GM18502 (cell line): ENCODE measurements around the gene CDC45.

Source experiments
- ATAC-seq: cut with Tn5 transposase; IDR thresholded peaks from one replicate; pipeline ENCODE4 v1.9.1; 2021; ENCODE audit warnings: mild to moderate bottlenecking; ENCODE audit not compliant: unreplicated experiment, poor library complexity

The CDC45 gene

DNA sequence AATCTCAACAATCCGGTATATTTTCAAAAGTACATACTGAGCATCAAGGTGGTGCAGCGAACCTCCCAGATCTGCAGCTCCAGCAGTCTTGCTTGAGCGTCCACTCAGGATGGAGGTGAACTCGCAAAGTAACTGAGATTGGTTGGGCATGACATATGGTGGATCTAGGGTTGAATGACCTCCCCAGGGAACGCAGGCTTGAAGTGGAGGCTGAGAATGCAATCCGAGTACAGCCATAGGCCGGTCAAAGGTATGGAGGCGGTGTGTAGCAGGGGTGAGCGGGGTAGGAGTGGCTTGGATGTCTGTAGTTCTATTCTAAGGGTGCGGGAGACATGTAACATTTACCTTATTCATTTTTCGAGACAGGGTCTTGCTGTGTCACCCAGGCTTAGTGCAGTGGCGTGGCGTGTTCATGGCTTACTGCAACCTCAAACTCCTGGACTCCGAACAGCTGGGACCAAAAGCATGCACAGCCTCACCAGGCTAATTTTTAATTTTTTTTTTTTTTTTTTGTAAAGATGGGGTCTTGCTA is 31.6 kb upstream of the CDC45 start:
- peak; percentile 37 for ATAC-seq

DNA sequence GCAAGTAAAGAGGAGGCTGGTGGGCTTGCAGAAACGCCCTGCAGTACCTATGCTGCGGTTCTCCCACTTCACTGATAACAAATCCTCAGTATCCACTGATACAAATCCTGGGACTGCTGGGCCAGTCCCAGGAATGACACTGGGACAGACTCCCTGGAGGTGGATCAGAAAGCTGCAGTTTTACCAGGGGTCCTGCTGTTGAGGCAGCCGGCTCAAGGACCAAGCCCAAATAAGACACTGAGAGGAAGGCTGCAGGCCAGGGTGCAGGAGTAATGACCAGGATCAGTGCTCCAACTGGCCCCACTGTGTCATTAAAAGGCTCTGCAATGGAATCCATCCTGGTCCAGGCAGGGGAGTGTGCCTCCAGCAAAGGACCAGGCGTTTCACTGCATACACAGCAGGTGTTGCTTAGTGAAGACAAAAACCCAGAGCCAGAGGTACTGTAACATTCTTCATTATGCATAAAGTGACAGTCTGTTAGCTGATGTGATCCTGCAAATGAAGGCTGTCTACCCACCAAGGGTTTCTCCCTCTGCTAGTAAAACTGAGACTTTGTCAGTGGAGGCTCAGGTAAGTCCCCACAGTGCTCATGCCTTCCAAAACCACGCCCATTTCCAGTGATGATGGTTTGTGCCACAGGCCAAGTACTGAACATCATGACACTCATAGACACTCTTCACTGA is 30.8 kb upstream of the CDC45 start:
- peak; percentile 34 for ATAC-seq

DNA sequence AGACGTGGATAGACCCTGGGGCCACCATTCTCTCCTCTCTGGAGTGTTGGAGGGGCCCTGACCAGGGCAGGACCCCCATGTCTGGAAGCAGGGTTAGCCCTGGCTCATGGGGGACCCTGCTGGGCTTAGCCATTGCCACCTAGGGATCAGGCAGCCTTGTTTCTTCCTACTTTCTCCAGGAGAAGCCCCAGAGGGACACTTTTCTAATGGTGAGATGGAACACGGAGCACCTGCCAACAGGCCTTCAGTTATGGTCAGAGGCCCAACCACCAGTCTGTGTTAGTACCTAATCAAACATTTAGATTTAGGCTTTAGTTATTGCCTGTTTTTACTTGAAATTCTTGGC is 30.3 kb upstream of the CDC45 start:
- no peak for ATAC-seq

DNA sequence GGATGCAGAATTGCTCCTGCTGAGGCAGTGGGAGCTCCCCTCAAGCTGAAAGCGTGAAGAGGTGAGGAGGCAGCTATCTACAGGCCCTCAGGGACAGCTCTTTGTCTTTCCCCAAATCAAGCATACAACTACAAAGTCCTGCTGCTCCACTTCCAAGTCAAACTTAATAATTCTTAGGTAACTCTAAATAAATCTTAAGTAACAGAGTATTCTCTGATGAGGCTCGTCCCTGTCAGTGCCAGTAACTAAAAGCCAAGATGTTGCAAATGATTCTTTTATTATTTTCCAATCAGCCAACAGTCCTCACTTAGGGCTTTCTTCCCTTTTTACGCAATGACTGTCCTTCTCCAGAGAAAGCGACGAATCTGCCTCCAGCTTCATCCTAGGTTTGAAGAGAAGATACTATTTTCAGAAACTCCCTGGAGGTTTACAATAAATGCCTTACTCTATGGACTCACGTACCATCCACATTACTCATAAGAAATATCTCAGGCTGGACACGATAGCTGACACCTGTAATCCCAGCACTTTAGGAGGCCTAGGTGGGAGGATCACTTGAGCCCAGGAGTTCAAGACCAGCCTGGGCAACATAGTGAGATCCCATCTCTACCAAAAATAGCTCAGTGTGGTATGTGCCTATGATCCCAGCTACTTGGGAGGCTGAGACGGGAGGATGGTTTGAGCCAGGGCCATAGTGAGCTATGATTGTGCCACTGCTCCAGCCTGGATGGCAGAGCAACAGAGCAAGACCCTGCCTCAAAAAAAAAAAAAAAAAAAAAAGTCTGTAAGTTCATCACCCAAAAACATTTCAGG is 29.2 kb upstream of the CDC45 start:
- no peak for ATAC-seq

DNA sequence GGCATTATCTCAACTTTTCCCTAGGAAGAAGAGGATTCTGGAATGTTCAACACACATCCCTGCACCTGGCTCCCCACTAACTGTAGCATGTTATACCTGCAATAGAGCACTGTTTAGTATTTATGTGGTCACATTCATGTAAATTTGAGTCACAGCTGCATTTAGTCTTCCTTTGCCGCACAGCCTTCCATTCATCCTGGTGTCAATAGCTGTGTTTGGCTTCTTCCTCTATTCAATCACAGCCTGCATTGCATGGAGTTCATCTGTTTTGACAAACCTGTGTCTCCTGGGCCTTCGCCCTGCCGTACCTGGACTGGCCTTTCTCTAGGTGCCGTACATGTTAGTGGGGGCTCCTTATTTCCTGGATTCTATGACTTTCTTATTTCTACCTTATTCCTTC is 28.1 kb upstream of the CDC45 start:
- ATAC-seq: no peak

DNA sequence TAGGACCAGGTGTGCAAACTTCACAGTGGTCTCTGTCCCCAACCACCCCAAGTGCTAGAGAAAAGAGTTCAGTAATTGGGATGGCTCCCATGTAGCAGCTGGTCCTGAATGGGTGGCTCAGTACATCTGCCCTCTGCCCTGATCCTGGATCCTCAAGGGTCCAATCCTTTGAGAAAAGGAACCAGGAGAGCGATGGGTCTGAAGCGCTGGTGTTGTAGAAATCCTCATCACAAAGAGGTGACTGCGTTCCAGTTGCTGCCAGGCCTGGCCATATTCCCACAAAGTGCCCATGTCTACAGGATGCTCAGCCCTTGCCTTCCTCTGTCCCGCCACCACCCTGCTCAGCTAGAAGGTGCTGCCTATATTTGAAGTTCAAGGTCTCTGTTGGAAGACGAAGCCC is 26.0 kb upstream of the CDC45 start:
- no peak for ATAC-seq

DNA sequence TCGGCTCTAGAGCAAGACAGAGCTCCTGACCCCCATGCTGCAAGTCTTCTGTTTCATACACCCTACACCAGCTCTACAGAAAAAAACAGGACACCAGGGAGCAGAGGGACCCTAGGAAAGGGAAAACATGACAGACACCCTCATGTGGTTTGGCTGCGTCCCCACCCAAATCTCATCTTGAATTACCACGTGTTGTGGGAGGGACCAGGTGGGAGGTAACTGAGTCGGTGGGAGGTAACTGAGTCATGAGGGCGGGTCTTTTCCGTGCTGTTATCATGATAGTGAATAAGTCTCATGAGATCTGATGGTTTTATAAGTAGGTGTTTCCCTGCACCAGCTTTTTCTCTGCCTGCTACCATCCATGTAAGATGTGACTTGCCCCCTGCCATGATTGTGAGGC is 25.6 kb upstream of the CDC45 start:
- ATAC-seq: no peak

DNA sequence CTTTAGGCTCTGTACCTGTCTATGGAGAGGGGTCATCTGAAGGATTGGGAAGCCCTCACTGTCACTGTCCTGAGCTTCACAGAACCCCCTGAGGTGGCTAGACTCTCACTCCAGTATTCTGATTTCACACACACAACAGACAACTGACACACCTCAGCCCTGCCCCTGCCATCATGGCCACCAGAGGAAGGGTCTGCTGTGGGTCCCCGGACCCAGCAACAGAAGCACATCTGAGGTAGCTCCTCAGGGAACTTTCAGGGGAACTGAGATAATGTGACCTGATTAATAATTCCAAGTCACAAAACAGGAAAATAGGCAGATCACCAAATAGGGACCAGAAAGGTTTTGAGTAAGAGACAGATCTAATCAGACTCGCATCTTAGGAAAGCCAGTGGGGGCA is 24.7 kb upstream of the CDC45 start:
- ATAC-seq: no peak

DNA sequence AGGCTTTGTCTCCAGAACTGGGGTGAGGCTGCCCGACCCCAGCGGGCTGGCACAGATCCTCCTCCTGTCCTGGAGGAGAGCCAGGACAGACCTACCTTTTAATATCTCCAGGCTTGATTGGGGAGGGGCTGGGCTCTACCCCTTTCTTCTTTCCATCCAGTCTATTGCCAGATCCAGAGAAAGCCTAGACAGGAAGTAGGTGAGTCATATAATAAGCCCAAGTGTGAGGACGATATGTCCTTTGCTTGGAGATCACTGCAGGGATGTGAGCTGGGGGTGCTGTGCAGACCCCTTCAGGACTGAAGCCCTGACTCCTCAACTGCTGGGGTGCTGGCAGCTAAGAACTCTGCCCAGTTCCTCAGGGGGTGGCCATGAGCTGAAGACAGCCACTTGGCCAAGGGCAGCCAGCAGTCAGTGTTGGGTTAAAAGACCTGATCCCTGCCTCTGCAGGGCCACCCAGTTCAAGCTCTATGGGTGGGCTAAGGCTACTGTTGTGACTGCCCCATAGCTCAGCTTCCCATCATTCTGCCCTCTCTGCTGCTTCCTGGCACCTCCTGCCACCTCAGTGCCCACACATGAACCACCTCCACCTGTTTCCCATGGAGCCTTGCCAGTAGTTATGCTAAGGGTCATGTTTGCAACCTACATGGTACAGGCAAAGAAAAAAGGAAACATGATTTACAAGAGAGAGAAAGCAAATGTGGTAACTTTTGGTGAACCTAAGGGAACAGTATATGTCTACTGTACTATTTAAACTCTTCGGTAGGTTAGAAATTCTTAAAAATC is 23.9 kb upstream of the CDC45 start:
- ATAC-seq: no peak

DNA sequence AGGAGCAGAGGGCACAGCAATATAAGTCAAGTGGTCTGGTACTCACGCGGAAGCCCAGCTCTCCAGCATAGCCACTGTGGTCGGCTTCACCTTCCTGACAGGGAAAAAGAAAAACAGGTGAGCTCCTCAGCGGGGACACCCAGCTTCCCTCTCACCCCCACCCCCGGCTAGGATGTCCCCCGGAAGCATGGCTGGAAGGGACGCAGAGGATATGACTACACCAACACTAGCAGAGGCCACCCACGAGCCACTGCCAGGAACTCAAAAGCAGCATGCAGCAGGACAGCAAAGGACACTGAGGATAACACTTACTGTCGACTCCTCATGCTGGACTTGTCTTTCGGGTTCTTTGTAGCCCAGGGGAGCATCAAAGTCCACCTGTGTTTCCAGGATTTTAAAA is 23.2 kb upstream of the CDC45 start:
- ATAC-seq: no peak

DNA sequence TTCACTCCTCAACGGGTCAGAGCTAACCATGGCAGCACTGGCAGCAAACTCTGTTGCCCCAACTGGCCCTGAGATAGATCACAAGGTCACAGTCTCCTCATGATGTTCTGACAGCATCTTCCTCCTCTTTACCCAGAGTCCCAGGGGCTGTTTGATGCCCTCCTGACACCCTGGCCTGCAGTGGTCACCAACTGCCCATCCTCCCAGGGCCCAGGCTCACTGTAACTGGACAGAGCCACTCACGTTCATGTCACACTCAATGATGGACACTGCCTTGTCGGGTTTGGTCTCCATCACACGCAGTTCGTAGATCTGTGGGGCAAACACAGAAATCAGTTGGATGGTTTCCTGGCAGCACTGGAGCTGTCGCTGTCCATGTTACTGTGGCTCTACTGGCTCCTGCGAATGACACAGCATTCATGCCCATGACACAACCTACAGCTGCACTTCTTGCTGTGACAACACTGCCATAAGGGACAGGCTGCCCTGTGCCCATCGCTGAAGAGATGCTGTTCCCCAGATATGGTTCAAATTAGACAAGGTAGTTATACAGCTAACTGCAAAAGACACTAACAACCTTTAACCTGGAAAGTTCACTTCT is 21.8 kb upstream of the CDC45 start:
- no peak for ATAC-seq

DNA sequence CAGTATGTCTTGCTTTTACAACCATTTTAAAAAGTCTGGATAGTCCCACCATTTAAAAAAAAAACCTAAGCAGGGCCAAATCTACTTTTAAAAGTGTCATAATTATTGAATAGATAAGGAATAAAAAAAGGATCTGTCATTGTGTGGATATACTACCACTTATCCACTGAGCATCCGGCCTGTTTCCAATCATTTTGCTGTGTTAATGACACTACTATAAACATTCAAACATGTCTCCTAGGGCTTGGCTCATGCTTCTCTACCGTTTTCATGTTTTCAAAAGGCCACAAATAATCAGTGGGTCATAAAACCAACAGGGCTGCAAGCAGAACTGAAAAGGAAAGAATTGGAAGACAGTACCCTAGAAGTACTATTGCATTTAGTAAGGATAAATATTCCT is 19.7 kb upstream of the CDC45 start:
- no peak for ATAC-seq

DNA sequence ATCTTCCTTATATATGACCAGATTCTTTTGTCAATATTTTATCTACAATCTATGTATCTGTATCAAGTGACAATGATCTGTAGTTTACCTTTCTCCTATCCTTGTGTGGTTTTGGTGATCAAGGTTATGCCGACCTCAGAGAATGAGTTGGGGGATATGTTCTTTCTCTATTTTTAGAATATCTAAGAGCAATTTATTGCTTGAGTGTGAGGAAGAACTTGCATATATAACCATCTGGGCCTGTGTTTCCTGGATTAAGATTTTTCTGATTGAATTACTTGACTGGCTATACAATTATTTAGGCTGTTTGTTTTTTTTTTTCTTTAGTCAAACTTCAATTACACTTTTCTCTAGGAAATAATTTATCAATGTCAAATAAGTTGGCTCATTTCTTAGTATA is 18.2 kb upstream of the CDC45 start:
- no peak for ATAC-seq

DNA sequence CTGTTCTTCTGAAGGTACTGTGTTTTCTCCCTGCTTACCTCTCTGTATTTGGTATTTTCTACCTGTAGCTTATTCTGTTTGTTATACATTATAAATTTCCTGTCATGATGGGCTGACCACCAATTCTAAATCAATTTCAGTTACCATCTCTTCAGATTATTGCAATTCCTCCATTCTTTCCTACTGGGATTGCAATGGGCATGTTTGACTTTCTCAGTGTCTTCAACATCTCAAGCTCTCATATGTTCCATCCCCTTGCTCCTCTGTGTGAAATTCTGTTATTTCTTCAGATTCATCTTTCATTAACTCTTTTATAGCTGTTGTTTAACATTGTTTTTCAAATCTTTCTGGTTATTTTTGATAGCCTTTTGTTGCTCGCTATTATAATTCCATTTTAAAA is 16.7 kb upstream of the CDC45 start:
- ATAC-seq: no peak

DNA sequence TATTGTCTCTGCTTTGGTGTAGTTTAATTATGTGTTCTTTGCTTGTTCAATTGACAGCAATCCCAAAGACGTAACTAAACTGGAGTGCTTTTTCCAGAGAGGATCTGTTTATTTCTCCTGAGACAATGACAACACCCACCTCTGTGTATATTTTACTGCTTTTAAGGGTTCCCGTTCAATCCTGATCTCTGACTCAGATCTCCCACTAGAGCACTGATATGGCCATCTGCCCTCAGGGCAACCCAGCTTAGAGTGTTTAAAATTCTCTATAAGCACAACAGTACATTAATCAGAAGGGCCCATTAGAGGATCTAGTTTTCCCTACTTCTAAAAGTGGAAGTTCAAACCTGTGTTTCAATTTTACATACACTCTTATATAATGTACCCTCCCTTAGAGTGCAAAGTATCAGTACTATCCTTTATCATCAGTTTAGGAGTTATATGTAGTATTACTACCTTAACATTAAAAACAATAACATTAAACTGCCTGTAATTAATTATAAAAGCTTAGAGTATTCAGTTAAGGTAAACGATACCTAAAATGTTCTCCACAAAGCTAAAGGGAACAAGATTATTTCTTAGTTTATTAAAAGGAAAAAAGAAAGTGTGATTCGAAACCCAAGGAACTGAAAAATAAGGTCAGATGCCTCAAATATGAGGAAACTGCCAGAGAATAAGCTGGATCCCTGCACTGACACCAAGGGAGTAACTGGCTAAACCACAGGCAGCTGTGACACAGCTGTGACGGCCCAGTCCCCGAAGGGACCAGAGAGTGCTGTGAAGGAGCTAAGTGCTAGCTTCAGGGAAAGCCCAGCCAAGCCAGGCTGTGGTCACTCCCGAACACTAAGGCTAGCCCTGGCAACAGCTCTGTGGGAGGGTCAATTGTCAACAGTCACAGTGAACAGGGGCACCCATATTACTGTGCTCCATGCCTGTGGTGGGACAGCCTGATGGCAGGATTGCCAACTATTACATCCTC is 15.9 kb upstream of the CDC45 start:
- no peak for ATAC-seq

DNA sequence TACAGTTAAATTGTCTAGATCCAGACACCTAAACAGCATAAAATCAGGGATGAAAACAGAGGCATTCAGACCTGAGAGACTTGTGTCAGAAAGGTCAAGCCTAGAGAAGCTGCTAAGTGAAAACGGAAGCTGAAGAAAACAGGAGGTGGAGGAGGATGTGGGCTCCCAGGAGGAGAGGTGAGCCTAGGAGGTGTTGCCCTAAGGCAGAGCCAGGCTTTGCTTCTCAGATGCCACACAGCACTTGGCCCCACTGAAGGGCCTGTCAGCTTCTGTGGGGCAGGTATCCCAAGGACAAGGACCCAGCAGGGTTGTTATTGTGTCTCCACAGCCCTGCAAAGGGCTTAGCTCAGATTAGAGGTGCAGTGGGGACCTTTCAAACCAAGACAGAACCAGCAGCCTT is 15.2 kb upstream of the CDC45 start:
- ATAC-seq: no peak

DNA sequence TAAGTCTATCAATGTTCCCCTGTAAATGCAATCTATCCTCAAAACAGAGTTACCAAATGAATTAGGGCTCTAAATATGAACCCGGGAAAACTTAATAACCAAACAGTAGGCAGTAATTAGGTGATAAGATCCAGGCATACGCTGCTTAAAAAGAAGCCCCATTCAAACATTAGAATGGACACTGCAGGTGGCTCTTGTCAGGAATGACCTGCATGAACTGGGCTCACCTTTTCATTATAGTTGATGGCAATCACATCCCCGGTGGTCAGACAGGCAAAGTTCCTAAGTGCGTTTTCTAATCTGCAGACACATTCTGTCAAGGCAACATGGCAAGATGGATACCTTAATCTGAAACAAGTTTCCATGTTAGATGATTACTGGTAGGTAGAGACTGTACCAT is 14.7 kb upstream of the CDC45 start:
- ATAC-seq: no peak

DNA sequence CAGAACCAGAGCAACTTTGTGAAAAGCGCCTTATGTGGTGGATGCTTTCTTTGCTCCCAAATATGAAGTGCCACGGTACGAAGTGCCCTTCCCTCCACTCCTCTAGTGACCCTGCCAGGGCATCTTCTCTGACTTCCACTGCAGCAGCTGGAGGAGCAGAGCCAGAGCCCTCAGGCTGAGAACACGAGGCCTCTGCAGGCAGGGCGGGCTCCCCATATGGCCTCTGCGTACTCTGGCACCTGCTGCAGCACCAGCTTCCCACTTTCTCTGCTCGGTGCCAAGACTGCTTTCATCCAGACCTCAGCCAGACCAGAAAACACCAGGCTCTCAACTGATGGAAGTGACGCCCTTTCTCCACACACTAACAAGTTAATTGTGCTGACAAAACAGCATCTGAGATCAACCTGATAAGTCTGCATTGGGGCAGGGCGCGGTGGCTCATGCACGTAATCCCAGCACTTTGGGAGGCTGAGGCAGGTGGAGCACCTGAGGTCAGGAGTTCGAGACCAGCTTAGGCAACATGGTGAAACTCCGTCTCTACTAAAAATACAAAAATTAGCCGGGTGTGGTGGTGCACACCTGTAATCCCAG is 13.5 kb upstream of the CDC45 start:
- ATAC-seq: no peak
